Measurements from ENCODE around the gene PPP1R12C.

DNA sequence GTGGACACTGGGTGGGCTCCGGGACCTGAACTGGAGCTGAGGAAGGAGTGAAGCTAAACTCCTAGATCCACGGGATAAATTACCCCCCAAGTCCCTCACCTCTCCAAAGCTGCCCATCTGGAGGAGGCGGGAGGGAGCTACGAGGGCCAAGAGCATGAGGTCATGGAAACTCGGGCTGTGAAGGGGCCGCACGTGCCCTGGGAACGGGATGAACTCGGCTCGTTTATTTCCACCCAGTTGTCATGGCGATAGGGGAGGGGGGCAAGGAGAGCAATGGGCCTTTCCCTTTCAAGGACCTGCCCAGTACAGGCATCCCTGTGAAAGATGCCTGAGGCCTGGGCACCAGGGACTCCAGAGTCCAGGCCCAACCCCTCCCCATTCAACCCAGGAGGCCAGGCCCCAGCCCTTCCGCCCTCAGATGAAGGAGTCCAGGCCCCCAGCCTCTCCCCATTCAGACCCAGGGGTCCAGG is 3.8 kb downstream of the PPP1R12C start:
- TF ChIP-seq, protein P1, sequence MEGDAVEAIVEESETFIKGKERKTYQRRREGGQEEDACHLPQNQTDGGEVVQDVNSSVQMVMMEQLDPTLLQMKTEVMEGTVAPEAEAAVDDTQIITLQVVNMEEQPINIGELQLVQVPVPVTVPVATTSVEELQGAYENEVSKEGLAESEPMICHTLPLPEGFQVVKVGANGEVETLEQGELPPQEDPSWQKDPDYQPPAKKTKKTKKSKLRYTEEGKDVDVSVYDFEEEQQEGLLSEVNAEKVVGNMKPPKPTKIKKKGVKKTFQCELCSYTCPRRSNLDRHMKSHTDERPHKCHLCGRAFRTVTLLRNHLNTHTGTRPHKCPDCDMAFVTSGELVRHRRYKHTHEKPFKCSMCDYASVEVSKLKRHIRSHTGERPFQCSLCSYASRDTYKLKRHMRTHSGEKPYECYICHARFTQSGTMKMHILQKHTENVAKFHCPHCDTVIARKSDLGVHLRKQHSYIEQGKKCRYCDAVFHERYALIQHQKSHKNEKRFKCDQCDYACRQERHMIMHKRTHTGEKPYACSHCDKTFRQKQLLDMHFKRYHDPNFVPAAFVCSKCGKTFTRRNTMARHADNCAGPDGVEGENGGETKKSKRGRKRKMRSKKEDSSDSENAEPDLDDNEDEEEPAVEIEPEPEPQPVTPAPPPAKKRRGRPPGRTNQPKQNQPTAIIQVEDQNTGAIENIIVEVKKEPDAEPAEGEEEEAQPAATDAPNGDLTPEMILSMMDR (IDR thresholded peaks at IDR 0.05) = peak in 1 of 6 experiments; percentile 7
- TF ChIP-seq POLR2A (IDR thresholded peaks at IDR 0.05) = peak in 1 of 2 donors; percentile 25
